ENCODE results near the gene STK11IP.

- no peak for TF ChIP-seq POLR2A (IDR thresholded peaks at IDR 0.05)
- TF ChIP-seq, protein P1, sequence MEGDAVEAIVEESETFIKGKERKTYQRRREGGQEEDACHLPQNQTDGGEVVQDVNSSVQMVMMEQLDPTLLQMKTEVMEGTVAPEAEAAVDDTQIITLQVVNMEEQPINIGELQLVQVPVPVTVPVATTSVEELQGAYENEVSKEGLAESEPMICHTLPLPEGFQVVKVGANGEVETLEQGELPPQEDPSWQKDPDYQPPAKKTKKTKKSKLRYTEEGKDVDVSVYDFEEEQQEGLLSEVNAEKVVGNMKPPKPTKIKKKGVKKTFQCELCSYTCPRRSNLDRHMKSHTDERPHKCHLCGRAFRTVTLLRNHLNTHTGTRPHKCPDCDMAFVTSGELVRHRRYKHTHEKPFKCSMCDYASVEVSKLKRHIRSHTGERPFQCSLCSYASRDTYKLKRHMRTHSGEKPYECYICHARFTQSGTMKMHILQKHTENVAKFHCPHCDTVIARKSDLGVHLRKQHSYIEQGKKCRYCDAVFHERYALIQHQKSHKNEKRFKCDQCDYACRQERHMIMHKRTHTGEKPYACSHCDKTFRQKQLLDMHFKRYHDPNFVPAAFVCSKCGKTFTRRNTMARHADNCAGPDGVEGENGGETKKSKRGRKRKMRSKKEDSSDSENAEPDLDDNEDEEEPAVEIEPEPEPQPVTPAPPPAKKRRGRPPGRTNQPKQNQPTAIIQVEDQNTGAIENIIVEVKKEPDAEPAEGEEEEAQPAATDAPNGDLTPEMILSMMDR (IDR thresholded peaks at IDR 0.05) = no peak
Observed at GRCh38 chr2:219549619-219550018, 48.0 kb upstream of the STK11IP start.

Measured in esophagus squamous epithelium (tissue), 4 donors.